NCI-H69 (cell line): Measurements from ENCODE around the gene ADAMTS14.
A peak's percentile ranks its signal among the peaks of the same experiment; 100 is the strongest.
"Not testable (repeated sequence)": the region's sequence is repeated elsewhere in the genome, so short reads cannot be mapped to it uniquely, and the experiment has no call there.

ENCODE experiments used
- DNase-seq: peaks from one replicate; lab custom pipeline; 2025; lab: John Stamatoyannopoulos, UW

The ADAMTS14 gene

GRCh38 chr10:70655316-70655715 lies 17.0 kb upstream of the ADAMTS14 start:
- DNase-seq, result no peak

- no peak for DNase-seq
These were observed 15.8 kb upstream of the ADAMTS14 start for GRCh38 chr10:70656489-70656888.

- no peak for DNase-seq
These were observed 15.3 kb upstream of the ADAMTS14 start for GRCh38 chr10:70657041-70657440.

- DNase-seq, result no peak
These were observed 13.6 kb upstream of the ADAMTS14 start for GRCh38 chr10:70658582-70659136.

GRCh38 chr10:70659306-70659705 lies 13.0 kb upstream of the ADAMTS14 start:
- DNase-seq, result no peak

- DNase-seq, result no peak
These were observed 11.6 kb upstream of the ADAMTS14 start for GRCh38 chr10:70660722-70661121.

GRCh38 chr10:70661623-70662361 lies 10.5 kb upstream of the ADAMTS14 start:
- DNase-seq, result no peak

- no peak for DNase-seq
These were observed 9.7 kb upstream of the ADAMTS14 start for GRCh38 chr10:70662362-70663220.

- not testable (repeated sequence) for DNase-seq
These were observed 8.6 kb upstream of the ADAMTS14 start for GRCh38 chr10:70663458-70664409.

GRCh38 chr10:70664702-70665195 lies 7.6 kb upstream of the ADAMTS14 start:
- DNase-seq, result peak; percentile 89

GRCh38 chr10:70666960-70667798 lies 5.1 kb upstream of the ADAMTS14 start:
- no peak for DNase-seq

GRCh38 chr10:70667818-70668217 lies 4.5 kb upstream of the ADAMTS14 start:
- DNase-seq, result not testable (repeated sequence)

GRCh38 chr10:70668454-70668970 lies 3.8 kb upstream of the ADAMTS14 start:
- DNase-seq, result no peak

- no peak for DNase-seq
These were observed 3.3 kb upstream of the ADAMTS14 start for GRCh38 chr10:70669015-70669414.

GRCh38 chr10:70669732-70670317 lies 2.5 kb upstream of the ADAMTS14 start:
- DNase-seq, result no peak

GRCh38 chr10:70671619-70672164 lies 614 bp upstream of the ADAMTS14 start:
- DNase-seq, result no peak

- DNase-seq, result peak; percentile 21
These were observed 980 bp downstream of the ADAMTS14 start for GRCh38 chr10:70673043-70673928.

- peak; percentile 55 for DNase-seq
These were observed 1.7 kb downstream of the ADAMTS14 start for GRCh38 chr10:70673929-70674559.
